ENCODE results near the gene DDX11. TPM values are rescaled to one million over a fixed set of nuclear protein-coding genes. Genes with fewer than 3 reads are reported as not detected.
"Not testable (repeated sequence)": the region's sequence is repeated elsewhere in the genome, so short reads cannot be mapped to it uniquely, and the experiment has no call there.

DDX11 gene
- total RNA-seq, result 37.3 and 38.2 TPM in 2 replicates

DNA sequence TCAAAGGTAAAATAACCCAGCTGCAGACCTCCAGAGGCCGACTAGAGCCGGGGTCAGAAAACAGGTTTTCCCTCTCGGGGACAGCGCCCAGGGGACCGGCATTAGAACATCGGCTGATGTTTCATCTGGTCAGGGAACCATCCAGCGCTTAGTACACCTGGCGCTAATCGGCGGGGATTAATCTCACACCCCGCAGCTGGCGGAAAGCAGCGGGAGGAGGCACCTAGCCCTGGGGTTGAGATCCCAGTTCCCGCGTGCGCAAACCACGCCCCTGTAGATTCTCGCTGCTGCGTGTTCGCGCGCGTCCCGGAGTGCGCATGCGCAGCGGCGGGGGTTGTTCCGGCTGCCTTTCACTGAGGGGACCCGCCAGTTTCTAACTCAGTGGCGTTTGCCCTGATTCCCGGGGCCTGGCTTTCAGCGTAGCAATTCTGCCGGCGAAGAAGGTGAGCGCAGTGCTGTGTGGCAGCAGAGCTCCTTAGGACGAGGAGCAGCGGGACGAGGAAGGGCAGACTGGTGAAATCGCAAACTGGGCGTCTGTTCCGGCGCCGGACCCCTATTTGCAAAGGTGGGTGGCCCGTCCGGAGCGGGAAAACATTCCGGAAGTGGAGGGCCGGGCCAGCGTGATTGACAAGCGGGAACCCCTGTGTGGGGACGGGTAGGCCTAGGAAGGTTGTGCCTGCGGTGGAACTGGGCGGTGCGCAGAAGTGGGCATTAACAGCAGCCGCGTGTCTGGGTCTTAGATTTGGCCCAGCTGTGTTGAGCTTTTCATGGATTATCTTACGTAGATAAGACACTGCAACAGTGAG is at the start of gene DDX11:
TSS of gene DDX11 (plus strand) at position 334 of the 806 bp plus-strand sequence. CDS start 4,534 bp downstream, outside the sequence.
- H3K4me3 ChIP-seq (ENCODE audit: low read depth, low read length), result peak within 1 kb of the TSS; percentile 45
- peak; percentile 54 for DNase-seq (ENCODE audit: low read depth)
- not testable (repeated sequence) for H3K27me3 ChIP-seq (ENCODE audit: control insufficient read depth, insufficient read depth, low read length); H3K36me3 ChIP-seq (ENCODE audit: control insufficient read depth, insufficient read depth, low read length)

DNA sequence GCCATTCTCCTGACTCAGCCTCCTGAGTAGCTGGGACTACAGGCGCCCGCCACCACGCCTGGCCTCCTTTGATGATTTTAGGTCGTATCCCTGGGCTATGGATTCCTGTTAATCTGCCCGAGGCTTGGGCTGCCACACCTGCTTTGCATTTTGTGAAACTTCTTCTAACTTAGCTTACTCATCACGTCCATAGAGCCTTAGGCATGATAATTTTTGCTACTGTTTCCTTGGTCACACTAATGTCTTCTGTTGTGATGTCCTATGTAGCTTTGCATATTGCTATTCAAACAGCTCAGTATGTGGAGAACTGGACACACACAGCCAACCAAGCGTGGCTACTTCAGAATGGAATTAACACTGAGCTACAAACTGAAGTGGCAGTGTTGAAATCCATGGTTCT is 47.5 kb upstream of the DDX11 start:
- no peak for DNase-seq (ENCODE audit: low read depth)
- H3K4me3 ChIP-seq (ENCODE audit: low read depth, low read length), result no peak overlapping the region
- TF ChIP-seq, protein P1, sequence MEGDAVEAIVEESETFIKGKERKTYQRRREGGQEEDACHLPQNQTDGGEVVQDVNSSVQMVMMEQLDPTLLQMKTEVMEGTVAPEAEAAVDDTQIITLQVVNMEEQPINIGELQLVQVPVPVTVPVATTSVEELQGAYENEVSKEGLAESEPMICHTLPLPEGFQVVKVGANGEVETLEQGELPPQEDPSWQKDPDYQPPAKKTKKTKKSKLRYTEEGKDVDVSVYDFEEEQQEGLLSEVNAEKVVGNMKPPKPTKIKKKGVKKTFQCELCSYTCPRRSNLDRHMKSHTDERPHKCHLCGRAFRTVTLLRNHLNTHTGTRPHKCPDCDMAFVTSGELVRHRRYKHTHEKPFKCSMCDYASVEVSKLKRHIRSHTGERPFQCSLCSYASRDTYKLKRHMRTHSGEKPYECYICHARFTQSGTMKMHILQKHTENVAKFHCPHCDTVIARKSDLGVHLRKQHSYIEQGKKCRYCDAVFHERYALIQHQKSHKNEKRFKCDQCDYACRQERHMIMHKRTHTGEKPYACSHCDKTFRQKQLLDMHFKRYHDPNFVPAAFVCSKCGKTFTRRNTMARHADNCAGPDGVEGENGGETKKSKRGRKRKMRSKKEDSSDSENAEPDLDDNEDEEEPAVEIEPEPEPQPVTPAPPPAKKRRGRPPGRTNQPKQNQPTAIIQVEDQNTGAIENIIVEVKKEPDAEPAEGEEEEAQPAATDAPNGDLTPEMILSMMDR (IDR thresholded peaks at IDR 0.05; ENCODE audit: insufficient read depth, low read length, poor library complexity, severe bottlenecking), result no peak
- no peaks in the 10 kb centered on the region for H3K27me3 ChIP-seq (ENCODE audit: control insufficient read depth, insufficient read depth, low read length)
- no peaks in the 10 kb centered on the region for H3K36me3 ChIP-seq (ENCODE audit: control insufficient read depth, insufficient read depth, low read length)

DNA sequence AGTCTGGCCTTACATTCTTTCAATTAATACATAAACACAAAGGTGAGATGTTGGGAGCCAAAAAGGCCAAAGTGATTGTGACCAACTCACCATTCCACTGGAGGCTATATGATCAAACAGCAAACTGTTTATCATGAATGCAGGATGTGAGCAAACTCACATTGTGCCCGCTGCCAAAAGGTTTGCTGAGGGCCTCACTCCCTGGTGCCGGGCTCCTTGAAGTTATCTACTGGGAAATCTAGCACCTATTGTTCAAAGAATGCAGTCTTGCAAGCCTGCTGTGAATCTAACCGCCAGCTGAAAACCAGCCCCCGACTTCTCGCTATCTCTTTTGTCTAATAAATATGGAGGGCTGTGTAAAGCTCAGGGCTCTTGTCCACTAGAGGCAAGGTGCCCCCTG is 46.7 kb upstream of the DDX11 start:
- not testable (repeated sequence) for H3K4me3 ChIP-seq (ENCODE audit: low read depth, low read length); H3K27me3 ChIP-seq (ENCODE audit: control insufficient read depth, insufficient read depth, low read length); DNase-seq (ENCODE audit: low read depth); H3K36me3 ChIP-seq (ENCODE audit: control insufficient read depth, insufficient read depth, low read length)

DNA sequence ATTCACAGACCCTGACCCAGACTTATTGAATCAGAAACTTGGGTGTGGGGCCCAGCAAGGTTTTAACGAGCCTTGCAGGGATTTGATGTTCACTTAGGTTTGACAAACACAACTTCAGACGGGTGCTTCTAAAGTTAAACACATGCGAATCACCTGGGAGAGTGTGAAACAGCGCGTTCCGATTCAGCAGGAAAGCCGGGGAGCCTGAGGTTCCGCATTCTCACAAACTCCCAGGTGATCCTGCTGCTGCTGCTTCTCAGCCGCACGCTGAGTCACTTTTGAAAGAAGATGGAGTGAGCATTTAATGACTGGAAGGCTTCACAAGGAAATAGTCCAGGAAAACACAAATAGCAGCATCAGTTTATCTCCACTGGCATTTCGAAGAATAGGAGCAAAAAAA is 44.2 kb upstream of the DDX11 start:
- no peak for DNase-seq (ENCODE audit: low read depth)
- Histone ChIP-seq H3K36me3 (ENCODE audit: control insufficient read depth, insufficient read depth, low read length) (no peaks in the 10 kb centered on the region), H3K4me3 (ENCODE audit: low read depth, low read length) (no peak overlapping the region), H3K27me3 (ENCODE audit: control insufficient read depth, insufficient read depth, low read length) (no peaks in the 10 kb centered on the region)
- TF ChIP-seq, protein P1 (IDR thresholded peaks at IDR 0.05; ENCODE audit: insufficient read depth, low read length, poor library complexity, severe bottlenecking), result no peak

DNA sequence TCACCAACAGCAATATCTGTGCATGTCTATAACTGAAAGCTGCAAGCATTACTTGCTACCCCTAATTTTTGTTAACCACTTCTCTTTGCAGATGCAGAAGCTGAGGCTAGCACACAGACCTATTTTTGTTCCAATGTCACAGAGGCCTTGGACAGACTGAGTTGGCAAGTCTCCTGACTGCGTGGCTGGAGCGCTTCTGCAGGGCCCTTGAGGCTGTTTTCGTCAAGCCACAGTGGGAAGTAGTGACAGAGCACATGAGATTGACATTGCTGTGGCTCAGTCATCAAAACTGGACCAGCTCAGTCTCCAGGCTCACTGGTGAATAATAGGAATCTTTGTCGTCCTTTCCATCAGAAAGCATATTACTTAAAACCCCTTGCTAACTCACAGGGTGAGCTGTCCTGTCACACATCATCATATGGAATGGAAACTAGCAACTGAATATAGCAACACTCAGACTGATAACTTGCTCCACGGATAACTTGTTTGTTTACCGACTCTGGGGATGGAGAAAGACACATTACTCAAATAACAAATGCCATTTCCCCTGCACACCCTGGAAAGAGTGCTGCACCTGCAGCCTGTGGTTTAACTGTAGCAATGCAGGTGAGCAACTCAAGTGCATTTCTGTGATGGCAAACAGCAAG is 43.6 kb upstream of the DDX11 start:
- DNase-seq (ENCODE audit: low read depth), result no peak
- H3K36me3 ChIP-seq (ENCODE audit: control insufficient read depth, insufficient read depth, low read length), result no peaks in the 10 kb centered on the region

DNA sequence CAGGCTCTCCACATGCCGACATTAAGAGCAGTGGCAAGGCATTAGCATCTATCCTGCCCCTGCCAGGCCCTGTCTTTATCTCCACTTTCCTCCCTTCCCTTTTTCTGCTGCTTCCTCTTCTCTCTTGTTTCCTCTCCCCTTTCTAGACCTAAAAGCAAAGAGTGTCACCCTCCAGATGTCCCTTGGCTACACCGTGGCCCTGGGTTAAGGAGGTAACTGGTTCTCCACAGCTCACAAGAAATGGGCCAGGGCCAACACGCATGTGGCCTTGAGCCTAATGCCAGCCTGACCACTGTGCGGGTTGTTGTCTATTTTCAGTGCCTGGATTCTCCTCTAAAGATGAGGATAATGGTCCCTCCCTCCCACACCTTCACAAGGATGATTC is 41.7 kb upstream of the DDX11 start:
- TF ChIP-seq, protein P1 (IDR thresholded peaks at IDR 0.05; ENCODE audit: insufficient read depth, low read length, poor library complexity, severe bottlenecking), result no peak
- DNase-seq (ENCODE audit: low read depth), result no peak
- H3K36me3 ChIP-seq (ENCODE audit: control insufficient read depth, insufficient read depth, low read length), result no peaks in the 10 kb centered on the region
- no peaks in the 10 kb centered on the region for H3K27me3 ChIP-seq (ENCODE audit: control insufficient read depth, insufficient read depth, low read length)
- H3K4me3 ChIP-seq (ENCODE audit: low read depth, low read length), result no peak overlapping the region

More for the DNA sequence above, 43.6 kb upstream of the DDX11 start:
- TF ChIP-seq, protein P1 (IDR thresholded peaks at IDR 0.05; ENCODE audit: insufficient read depth, low read length, poor library complexity, severe bottlenecking), result no peak
- no peaks in the 10 kb centered on the region for H3K27me3 ChIP-seq (ENCODE audit: control insufficient read depth, insufficient read depth, low read length)
- H3K4me3 ChIP-seq (ENCODE audit: low read depth, low read length), result no peak overlapping the region

All from kidney epithelial cell (primary cell).